IPS-20b (cell line): ENCODE results near the gene PDPK1.
A peak's percentile ranks its signal among the peaks of the same experiment; 100 is the strongest.

ENCODE experiments used
- H3K27ac ChIP-seq: one replicate; pipeline ENCODE4 v1.5.1; 2013; ENCODE audit warnings: low read length
- H3K27me3 ChIP-seq: 2 replicates; pipeline ENCODE4 v1.6.1; 2013; ENCODE audit warnings: mild to moderate bottlenecking, low read length, inconsistent platforms; ENCODE audit not compliant: insufficient read depth
- H3K36me3 ChIP-seq: 2 replicates; pipeline ENCODE4 v1.6.1; 2013; ENCODE audit warnings: low read depth, mild to moderate bottlenecking, inconsistent platforms, low read length, moderate library complexity; ENCODE audit not compliant: insufficient read depth
- H3K4me1 ChIP-seq: 2 replicates; pipeline ENCODE4 v1.6.1; 2013; ENCODE audit warnings: mild to moderate bottlenecking, control low read depth, inconsistent platforms, low read length, moderate library complexity; ENCODE audit not compliant: insufficient read depth
- H3K4me3 ChIP-seq: 2 replicates; pipeline ENCODE4 v1.5.1; 2013; ENCODE audit warnings: mild to moderate bottlenecking, low read length, inconsistent platforms
- H3K9ac ChIP-seq: 2 replicates; pipeline ENCODE4 v1.6.1; 2013; ENCODE audit warnings: low read depth, mild to moderate bottlenecking, inconsistent platforms, low read length, moderate library complexity
- H3K9me3 ChIP-seq: 2 replicates; pipeline ENCODE4 v1.6.1; 2013; ENCODE audit warnings: mild to moderate bottlenecking, low read depth, low read length, inconsistent platforms; ENCODE audit not compliant: insufficient read depth

Gene PDPK1

GRCh38 chr16:2511128-2511800, 26.6 kb upstream of the PDPK1 start:
- Histone ChIP-seq H3K27me3 (peaks cover 5% of the 10 kb centered on the region; the same call in 1 of the 2 replicates), H3K4me3 (peak overlapping the region; percentile 30; the same call in 1 of the 2 replicates), H3K9ac (no peak overlapping the region), H3K36me3 (0 out of 2 replicates have a peak, but pooled peaks cover 2% of the 10 kb centered on the region), H3K27ac (no peak overlapping the region), H3K4me1 (peaks cover 5% of the 10 kb centered on the region; the same call in 1 of the 2 replicates), H3K9me3 (no peaks in the 10 kb centered on the region)

DNA sequence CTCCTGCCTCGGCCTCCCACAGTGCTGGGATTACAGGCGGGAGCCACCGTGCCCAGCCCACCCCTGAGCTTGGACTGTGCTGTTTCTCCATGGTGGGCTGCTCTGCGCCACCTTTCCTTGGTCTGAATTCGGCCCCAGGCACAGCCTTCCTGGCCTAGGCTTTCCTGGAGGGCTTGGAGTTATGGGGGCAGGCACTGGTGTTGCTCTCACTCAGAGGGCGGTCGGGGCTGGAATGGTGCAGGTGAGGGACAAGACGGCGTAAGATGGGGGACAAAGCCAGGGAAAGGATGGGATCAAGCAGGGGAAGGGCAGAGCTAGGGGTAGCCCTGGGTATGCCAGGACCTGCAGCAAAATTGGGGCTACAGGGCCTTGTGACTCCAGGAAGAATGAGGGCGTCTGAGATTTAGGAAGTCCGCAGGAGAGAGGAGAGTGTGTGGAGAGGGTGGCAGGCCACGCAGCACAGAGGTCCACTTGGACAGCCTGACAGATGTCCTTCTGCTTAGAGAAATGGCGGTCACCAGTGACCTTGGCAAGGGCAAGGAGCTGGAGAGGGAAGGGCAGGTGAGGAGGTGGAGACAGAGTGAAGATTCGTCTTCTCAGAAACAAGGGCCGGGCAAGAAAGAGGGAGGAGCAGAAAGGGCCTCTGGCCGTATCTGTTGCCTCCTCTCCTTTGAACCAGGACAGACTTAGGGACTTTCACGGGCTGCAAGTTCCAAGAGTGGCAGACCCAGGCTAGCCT, 25.7 kb upstream of the PDPK1 start:
- 0 out of 2 replicates have a peak overlapping the region, but pooled peaks have one; percentile 66 for H3K4me3 ChIP-seq
- H3K9me3 ChIP-seq = no peaks in the 10 kb centered on the region
- peaks cover 10% of the 10 kb centered on the region for H3K4me1 ChIP-seq
- 0 out of 2 replicates have a peak, but pooled peaks cover 5% of the 10 kb centered on the region for H3K36me3 ChIP-seq
- H3K27ac ChIP-seq = no peak overlapping the region
- H3K9ac ChIP-seq = no peak overlapping the region
- H3K27me3 ChIP-seq = peaks cover 5% of the 10 kb centered on the region; the same call in 1 of the 2 replicates

DNA sequence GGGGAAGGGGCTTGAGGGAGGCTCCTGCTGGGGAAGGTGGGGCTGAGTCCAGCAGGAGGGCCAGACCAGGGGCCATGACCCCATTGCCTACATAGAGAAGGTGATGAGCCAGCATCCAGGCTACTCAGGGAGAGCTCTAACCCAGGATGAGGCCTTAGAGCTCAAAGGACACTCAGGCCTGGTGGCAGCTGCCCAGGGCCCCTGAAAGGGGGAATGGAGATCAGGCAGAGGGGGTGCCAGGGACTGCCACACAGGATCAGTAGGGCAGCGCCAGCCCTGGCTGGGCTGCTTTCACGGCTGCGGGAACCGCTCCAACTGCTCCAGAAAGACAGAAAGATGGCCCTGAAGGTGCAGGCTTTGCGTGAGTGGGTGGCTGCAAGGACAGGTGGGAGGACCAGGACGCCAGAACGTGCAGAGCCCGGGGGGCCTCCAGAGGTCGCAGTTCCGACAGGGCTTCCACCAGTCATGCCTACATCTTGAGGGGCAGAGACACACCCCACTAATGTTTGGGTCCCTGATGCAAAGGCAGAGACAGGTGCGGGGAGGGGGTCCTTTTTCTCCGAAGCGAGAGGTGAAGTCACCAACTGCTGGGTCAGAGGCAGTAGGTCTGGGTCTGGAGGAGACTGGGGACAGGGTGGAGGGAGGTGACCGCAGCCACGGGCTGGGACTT, 25.0 kb upstream of the PDPK1 start:
- Histone ChIP-seq H3K36me3 (0 out of 2 replicates have a peak, but pooled peaks cover 5% of the 10 kb centered on the region), H3K9ac (peak overlapping the region; percentile 86), H3K27ac (no peak overlapping the region), H3K4me3 (peak overlapping the region; percentile 66), H3K4me1 (peaks cover 10% of the 10 kb centered on the region), H3K9me3 (no peaks in the 10 kb centered on the region), H3K27me3 (peaks cover 5% of the 10 kb centered on the region; the same call in 1 of the 2 replicates)

DNA sequence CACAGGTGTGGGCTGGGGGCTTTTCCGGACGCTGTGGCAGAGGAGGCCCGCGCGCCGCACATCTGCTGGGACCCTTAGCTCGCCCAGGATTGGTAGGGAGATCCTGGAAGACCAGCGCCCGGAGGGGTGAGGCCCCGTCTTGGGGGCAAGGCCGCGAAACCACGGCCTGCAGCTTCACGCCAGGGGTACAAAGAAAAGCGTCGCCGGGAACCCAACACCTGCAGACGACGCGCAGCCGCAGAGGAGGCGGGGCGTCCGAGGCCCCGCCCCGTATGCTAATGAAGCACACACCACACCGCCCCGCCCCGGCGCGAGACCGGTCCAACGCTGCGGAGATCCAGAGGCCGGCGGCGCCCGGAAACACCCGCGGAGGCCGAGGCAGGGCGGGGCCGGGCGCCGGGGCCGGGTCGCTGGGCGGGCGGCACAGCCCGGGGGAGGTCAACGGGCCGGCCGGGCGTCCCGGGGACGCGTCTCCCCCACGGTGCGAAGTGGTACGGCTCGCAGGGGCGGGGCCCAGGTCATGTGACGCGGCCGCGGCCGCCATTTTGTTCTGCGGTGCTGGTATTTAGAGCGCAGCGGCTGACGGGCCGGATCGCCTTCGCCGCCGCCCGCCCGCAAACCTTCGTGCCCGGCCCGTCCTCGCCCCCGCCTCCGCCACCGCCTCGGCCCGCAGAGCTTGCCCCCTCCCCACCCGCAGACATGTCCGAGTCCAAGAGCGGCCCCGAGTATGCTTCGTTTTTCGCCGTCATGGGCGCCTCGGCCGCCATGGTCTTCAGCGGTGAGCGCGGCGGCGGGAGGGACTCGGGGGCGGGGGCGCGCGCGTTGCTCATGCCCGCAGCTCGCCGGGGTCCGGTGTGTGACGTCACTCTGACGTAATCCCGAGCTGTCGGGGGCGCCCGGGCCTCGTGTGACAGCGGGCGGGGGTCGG, 24.2 kb upstream of the PDPK1 start, which contains the start of gene ATP6V0C:
Gene ATP6V0C, plus strand, starts transcription at position 548 of the 928 bp plus-strand sequence. Its CDS starts 152 bp downstream, at position 700.
- H3K4me1 ChIP-seq = peaks cover 10% of the 10 kb centered on the region
- peak within 1 kb of the TSS; percentile 86 for H3K9ac ChIP-seq
- H3K4me3 ChIP-seq = peak within 1 kb of the TSS; percentile 88
- H3K9me3 ChIP-seq = no peaks in the 10 kb centered on the region
- peaks cover 5% of the 10 kb centered on the region; the same call in 1 of the 2 replicates for H3K27me3 ChIP-seq
- H3K27ac ChIP-seq = peak within 1 kb of the TSS; percentile 68
- 0 out of 2 replicates have a peak, but pooled peaks cover 5% of the 10 kb centered on the region for H3K36me3 ChIP-seq

- no peaks in the 10 kb centered on the region for H3K9me3 ChIP-seq
- H3K9ac ChIP-seq = peak overlapping the region; percentile 86
- H3K4me3 ChIP-seq = peak overlapping the region; percentile 88
- H3K4me1 ChIP-seq = peaks cover 10% of the 10 kb centered on the region
- H3K36me3 ChIP-seq = 0 out of 2 replicates have a peak, but pooled peaks cover 5% of the 10 kb centered on the region
- H3K27me3 ChIP-seq = peaks cover 5% of the 10 kb centered on the region; the same call in 1 of the 2 replicates
- no peak overlapping the region for H3K27ac ChIP-seq
These were observed 23.3 kb upstream of the PDPK1 start for GRCh38 chr16:2514333-2515179.

DNA sequence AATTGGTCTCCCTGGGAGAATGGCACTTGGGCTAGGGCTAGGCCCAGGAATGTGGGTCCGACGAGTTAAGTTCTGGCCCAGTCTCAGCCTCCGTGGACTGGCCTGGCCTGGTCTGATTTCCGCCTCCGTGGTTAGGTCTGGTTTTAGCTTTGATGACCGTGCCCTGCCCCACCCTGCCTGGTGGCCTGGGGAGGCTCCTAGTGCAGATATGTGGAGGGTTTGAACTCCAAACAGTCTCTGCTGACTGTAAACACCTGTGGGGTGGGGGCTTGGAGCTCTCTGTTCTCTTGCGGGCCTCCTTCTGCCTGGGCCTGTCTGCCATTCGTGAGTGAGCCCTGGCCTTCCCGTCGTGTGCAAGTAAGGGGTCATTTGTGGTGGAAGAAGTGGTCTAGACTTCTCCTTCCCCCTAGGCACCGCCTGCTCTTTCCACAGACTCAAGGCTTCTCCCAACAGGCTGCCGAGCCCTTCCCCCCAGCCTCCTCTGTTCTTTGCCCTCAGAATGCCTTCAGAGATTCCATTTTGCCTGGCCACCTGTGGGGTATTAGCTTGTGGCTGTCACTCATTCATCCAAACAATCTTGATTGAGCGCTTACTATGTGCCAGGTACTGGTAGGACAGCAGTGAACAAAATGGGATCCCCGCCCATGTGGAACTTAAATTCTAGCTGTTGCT, 22.5 kb upstream of the PDPK1 start:
- Histone ChIP-seq H3K4me3 (peak overlapping the region; percentile 88), H3K36me3 (0 out of 2 replicates have a peak, but pooled peaks cover 5% of the 10 kb centered on the region), H3K27me3 (peaks cover 5% of the 10 kb centered on the region; the same call in 1 of the 2 replicates), H3K9me3 (no peaks in the 10 kb centered on the region), H3K9ac (peak overlapping the region; percentile 86; the same call in 1 of the 2 replicates), H3K4me1 (peaks cover 10% of the 10 kb centered on the region), H3K27ac (no peak overlapping the region)

DNA sequence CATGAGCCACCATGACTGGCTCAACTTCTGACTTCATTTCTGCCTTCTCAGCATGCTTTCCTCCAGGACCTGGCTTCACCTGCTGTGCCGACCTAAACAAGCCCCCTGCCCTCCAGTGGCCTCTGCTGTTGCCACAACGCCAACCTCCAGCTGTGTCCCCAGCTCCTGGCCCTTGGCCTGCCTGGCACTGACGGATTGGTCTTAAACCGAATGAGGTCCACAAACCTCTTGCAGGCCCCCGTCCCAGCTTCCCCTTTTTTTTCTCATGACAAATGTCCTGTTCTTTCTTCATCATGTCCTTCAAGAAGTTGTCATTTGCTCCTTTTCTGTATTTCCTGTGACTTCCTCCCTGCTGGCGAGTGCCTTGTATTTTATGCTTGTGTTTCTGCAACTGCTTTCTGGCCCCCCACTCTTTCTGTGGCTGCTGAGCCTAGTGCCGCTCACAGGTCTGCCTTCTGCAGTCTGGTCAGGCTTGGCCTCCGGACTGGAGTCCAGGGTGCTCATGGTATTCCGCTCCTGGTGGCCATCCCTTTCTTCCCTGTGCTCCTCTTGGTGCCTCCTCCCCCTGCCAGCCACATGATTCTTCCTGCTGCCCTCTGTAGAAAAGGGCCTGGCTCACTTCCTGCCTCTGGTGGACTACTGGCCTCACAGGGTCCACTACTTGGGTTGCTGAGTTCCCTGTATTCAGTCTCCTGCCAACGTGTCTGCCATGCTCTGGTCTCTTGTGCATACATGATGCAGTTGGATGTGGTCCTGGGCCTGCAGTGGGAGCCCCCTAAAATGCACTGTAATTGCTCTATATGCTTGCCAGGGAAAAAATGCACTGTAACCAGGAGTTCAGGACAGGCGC, 21.2 kb upstream of the PDPK1 start:
- Histone ChIP-seq H3K4me1 (peaks cover 13% of the 10 kb centered on the region), H3K4me3 (no peak overlapping the region), H3K27me3 (peaks cover 5% of the 10 kb centered on the region; the same call in 1 of the 2 replicates), H3K9me3 (no peaks in the 10 kb centered on the region), H3K9ac (no peak overlapping the region), H3K27ac (no peak overlapping the region), H3K36me3 (0 out of 2 replicates have a peak, but pooled peaks cover 5% of the 10 kb centered on the region)

GRCh38 chr16:2517954-2518605, 19.7 kb upstream of the PDPK1 start:
- Histone ChIP-seq H3K36me3 (peaks cover 8% of the 10 kb centered on the region; the same call in 1 of the 2 replicates), H3K27me3 (no peaks in the 10 kb centered on the region), H3K9ac (no peak overlapping the region), H3K27ac (no peak overlapping the region), H3K9me3 (no peaks in the 10 kb centered on the region), H3K4me3 (no peak overlapping the region), H3K4me1 (peaks cover 8% of the 10 kb centered on the region)
